CD8-positive, alpha-beta memory T cell (primary cell): ENCODE data around the gene VRK2. TPM values are rescaled to one million over a fixed set of nuclear protein-coding genes. Genes with fewer than 3 reads are reported as not detected.

Experiments used
- CTCF ChIA-PET: fragments of 350-600 bp; sonication (Branson Sonifier 250); formaldehyde crosslinking; loops from one replicate; lab custom pipeline; 2021; ENCODE audit warnings: antibody characterized with exemption; lab: Charles Lee
- POLR2A ChIA-PET: fragments of 350-600 bp; sonication (Branson Sonifier 250); formaldehyde crosslinking; loops from one replicate; lab custom pipeline; 2021; ENCODE audit warnings: antibody characterized with exemption; lab: Charles Lee
- DNase-seq, 5 donors: peaks; one replicate each; pipeline versions ENCODE4 v3.0.0 to v3.0.0-alpha.2; 2020 to 2022; ENCODE audit warnings: mixed read lengths in 1 of 5
- H3K27ac ChIP-seq: one replicate; pipeline ENCODE4 v1.7.0; 2013; ENCODE audit warnings: low read depth, mild to moderate bottlenecking, low read length, moderate library complexity
- H3K27me3 ChIP-seq: 2 replicates; pipeline ENCODE4 v1.7.0; 2013; ENCODE audit warnings: low read length, mild to moderate bottlenecking; ENCODE audit not compliant: insufficient read depth, poor library complexity, severe bottlenecking
- H3K36me3 ChIP-seq: 2 replicates; pipeline ENCODE4 v1.7.0; 2013; ENCODE audit warnings: mild to moderate bottlenecking, low read length, moderate library complexity; ENCODE audit not compliant: insufficient read depth
- H3K4me1 ChIP-seq: 2 replicates; pipeline ENCODE4 v1.7.0; 2013; ENCODE audit warnings: mild to moderate bottlenecking, low read length, moderate library complexity; ENCODE audit not compliant: insufficient read depth
- H3K4me3 ChIP-seq: 2 replicates; pipeline ENCODE4 v1.7.0; 2013; ENCODE audit warnings: mild to moderate bottlenecking, low read length
- H3K9me3 ChIP-seq: 2 replicates; pipeline ENCODE4 v1.7.0; 2013; ENCODE audit warnings: mild to moderate bottlenecking, low read length
- H3K27ac Mint-ChIP-seq, 8 donors: one replicate each; pipeline ENCODE4 v1.8.0; 2020 to 2021; ENCODE audit warnings: mixed read lengths in 8 of 8, mild to moderate bottlenecking in 6 of 8, inconsistent platforms in 3 of 8, moderate library complexity in 3 of 8
- H3K27me3 Mint-ChIP-seq, 2 donors: one replicate each; pipeline ENCODE4 v1.8.0; 2020 to 2021; ENCODE audit warnings: mixed read lengths in 2 of 2, mild to moderate bottlenecking in 1 of 2, moderate library complexity in 1 of 2
- H3K36me3 Mint-ChIP-seq, 3 donors: one replicate each; pipeline ENCODE4 v1.8.0; 2020 to 2021; ENCODE audit warnings: mixed read lengths in 3 of 3, inconsistent platforms in 1 of 3, mild to moderate bottlenecking in 1 of 3
- H3K4me1 Mint-ChIP-seq, 3 donors: one replicate each; pipeline ENCODE4 v1.8.0; 2020 to 2021; ENCODE audit warnings: mixed read lengths in 3 of 3, inconsistent platforms in 1 of 3, mild to moderate bottlenecking in 1 of 3
- H3K4me3 Mint-ChIP-seq, 7 donors: one replicate each; pipeline ENCODE4 v1.8.0; 2020 to 2021; ENCODE audit warnings: mixed read lengths in 7 of 7, mild to moderate bottlenecking in 6 of 7, moderate library complexity in 4 of 7, inconsistent platforms in 2 of 7
- H3K9me3 Mint-ChIP-seq, 5 donors: one replicate each; pipeline ENCODE4 v1.8.0; 2020 to 2022; ENCODE audit warnings: mixed read lengths in 5 of 5, mild to moderate bottlenecking in 3 of 5, moderate library complexity in 2 of 5, inconsistent platforms in 1 of 5
- polyA plus RNA-seq: library from polyadenylated mRNA; unstranded; fragments of 300-500 nt; fragmentation: Illumina TruSeq; gene quantifications from one replicate; pipeline ENCODE4 v1.2.3, GENCODE V29; 2021
- total RNA-seq, 2 experiments: library from RNA; stranded (reverse); gene quantifications; one replicate each; pipeline ENCODE4 v1.2.3, GENCODE V29; 2021

Gene VRK2
- 10 to 100 TPM; 27.6 to 30.4 TPM for total RNA-seq
- polyA plus RNA-seq, result 21.8 TPM

GRCh38 chr2:58046585-58047372 lies at the start of gene VRK2:
VRK2 (plus strand) TSS chr2:58046806; CDS start chr2:58048832, 2,026 bp downstream.
- Histone ChIP-seq H3K9me3 (no peaks in the 10 kb centered on the region), H3K36me3 (no peaks in the 10 kb centered on the region), H3K27me3 (no peaks in the 10 kb centered on the region), H3K4me3 (peak within 1 kb of the TSS; percentile 80), H3K27ac (peak within 1 kb of the TSS; percentile 88), H3K4me1 (peaks cover 29% of the 10 kb centered on the region)
- H3K9me3 Mint-ChIP-seq, result no peaks in the 10 kb centered on the region
- H3K4me3 Mint-ChIP-seq, result peak within 1 kb of the TSS; percentile 88 to 99 (median 92)
- H3K36me3 Mint-ChIP-seq, result peaks cover 0 to 16% (median 0%) of the 10 kb centered on the region in 3 donors
- DNase-seq, result peak; percentile 73 to 89 (median 85)
- no peaks in the 10 kb centered on the region for H3K27me3 Mint-ChIP-seq
- ChIA-PET POLR2A (interaction anchor here (0.9 to 1.1 kb wide), 2 partner anchors 135 to 194 kb away, joined by 3 read pairs; partner anchors contain the start of gene FANCL), CTCF (interaction anchor here (1.3 to 1.4 kb wide), 2 partner anchors 11 to 22 kb away, joined by 3 read pairs; no protein-coding TSS in a partner anchor)
- H3K4me1 Mint-ChIP-seq, result peaks cover 42 to 60% (median 59%) of the 10 kb centered on the region in 3 donors
- peak within 1 kb of the TSS; percentile 93 to 99 (median 96) for H3K27ac Mint-ChIP-seq

GRCh38 chr2:58006256-58006951 lies 40.2 kb upstream of the VRK2 start:
- Histone ChIP-seq H3K36me3 (no peaks in the 10 kb centered on the region), H3K4me3 (no peak overlapping the region), H3K9me3 (no peaks in the 10 kb centered on the region), H3K27ac (no peak overlapping the region), H3K4me1 (no peaks in the 10 kb centered on the region), H3K27me3 (no peaks in the 10 kb centered on the region)
- ChIA-PET CTCF (no interaction called here), POLR2A (no interaction called here)
- DNase-seq, result no peak
- Mint-ChIP-seq H3K4me1 (peaks cover 0 to 3% (median 0%) of the 10 kb centered on the region in 3 donors), H3K4me3 (no peak overlapping the region), H3K36me3 (peaks cover 0 to 4% (median 0%) of the 10 kb centered on the region in 3 donors), H3K9me3 (no peaks in the 10 kb centered on the region), H3K27ac (no peak overlapping the region), H3K27me3 (peaks cover 0 to 4% of the 10 kb centered on the region in 2 donors)

GRCh38 chr2:58006952-58007284 lies 39.7 kb upstream of the VRK2 start:
- ChIA-PET POLR2A (no interaction called here), CTCF (no interaction called here)
- Histone ChIP-seq H3K36me3 (no peaks in the 10 kb centered on the region), H3K4me1 (no peaks in the 10 kb centered on the region), H3K27ac (no peak overlapping the region), H3K9me3 (no peaks in the 10 kb centered on the region), H3K4me3 (no peak overlapping the region), H3K27me3 (no peaks in the 10 kb centered on the region)
- Mint-ChIP-seq H3K27ac (no peak overlapping the region), H3K36me3 (peaks cover 0 to 4% (median 0%) of the 10 kb centered on the region in 3 donors), H3K4me3 (no peak overlapping the region), H3K4me1 (peaks cover 0 to 3% (median 0%) of the 10 kb centered on the region in 3 donors), H3K27me3 (peaks cover 0 to 4% of the 10 kb centered on the region in 2 donors), H3K9me3 (no peaks in the 10 kb centered on the region)
- DNase-seq, result no peak

GRCh38 chr2:58010599-58010998 lies 36.0 kb upstream of the VRK2 start:
- no peaks in the 10 kb centered on the region for H3K9me3 Mint-ChIP-seq
- H3K27ac Mint-ChIP-seq, result no peak overlapping the region
- peaks cover 0 to 4% of the 10 kb centered on the region in 2 donors for H3K27me3 Mint-ChIP-seq
- no peak overlapping the region for H3K4me3 Mint-ChIP-seq
- no peaks in the 10 kb centered on the region for H3K36me3 ChIP-seq
- POLR2A ChIA-PET, result no interaction called here
- H3K4me1 Mint-ChIP-seq, result peaks cover 0 to 3% (median 0%) of the 10 kb centered on the region in 3 donors
- H3K36me3 Mint-ChIP-seq, result peaks cover 0 to 7% (median 0%) of the 10 kb centered on the region in 3 donors
- no peaks in the 10 kb centered on the region for H3K9me3 ChIP-seq
- no peaks in the 10 kb centered on the region for H3K27me3 ChIP-seq
- DNase-seq, result no peak
- H3K4me3 ChIP-seq, result no peak overlapping the region
- H3K4me1 ChIP-seq, result no peaks in the 10 kb centered on the region
- no peak overlapping the region for H3K27ac ChIP-seq
- CTCF ChIA-PET, result no interaction called here

- ChIA-PET POLR2A (no interaction called here), CTCF (no interaction called here)
- peaks cover 0 to 19% (median 2%) of the 10 kb centered on the region in 3 donors for H3K36me3 Mint-ChIP-seq
- Histone ChIP-seq H3K4me1 (peaks cover 9% of the 10 kb centered on the region), H3K36me3 (no peaks in the 10 kb centered on the region), H3K27me3 (no peaks in the 10 kb centered on the region), H3K4me3 (no peak overlapping the region), H3K9me3 (no peaks in the 10 kb centered on the region), H3K27ac (no peak overlapping the region)
- peaks cover 2 to 8% (median 4%) of the 10 kb centered on the region in 5 donors for H3K9me3 Mint-ChIP-seq
- H3K4me1 Mint-ChIP-seq, result peaks cover 8 to 14% (median 12%) of the 10 kb centered on the region in 3 donors
- DNase-seq, result no peak
- H3K27me3 Mint-ChIP-seq, result no peaks in the 10 kb centered on the region
- H3K4me3 Mint-ChIP-seq, result no peak overlapping the region
- no peak overlapping the region for H3K27ac Mint-ChIP-seq
These were observed 27.4 kb upstream of the VRK2 start for GRCh38 chr2:58019229-58019628.

GRCh38 chr2:58025150-58025933 lies 21.3 kb upstream of the VRK2 start:
- Histone ChIP-seq H3K4me1 (peaks cover 9% of the 10 kb centered on the region), H3K36me3 (no peaks in the 10 kb centered on the region), H3K4me3 (no peak overlapping the region), H3K27me3 (no peaks in the 10 kb centered on the region), H3K9me3 (no peaks in the 10 kb centered on the region), H3K27ac (no peak overlapping the region)
- no peak for DNase-seq
- Mint-ChIP-seq H3K27me3 (no peaks in the 10 kb centered on the region), H3K27ac (no peak overlapping the region), H3K36me3 (peaks cover 0 to 7% (median 2%) of the 10 kb centered on the region in 3 donors), H3K9me3 (no peaks in the 10 kb centered on the region), H3K4me1 (peaks cover 8 to 18% (median 12%) of the 10 kb centered on the region in 3 donors), H3K4me3 (no peak overlapping the region)
- ChIA-PET CTCF (interaction anchor here (1.2 kb wide), 1 partner anchor 21 kb away, joined by 3 read pairs; the partner anchor contains the start of gene VRK2), POLR2A (no interaction called here)

GRCh38 chr2:58027029-58027428 lies 19.6 kb upstream of the VRK2 start:
- DNase-seq, result no peak
- Mint-ChIP-seq H3K27ac (no peak overlapping the region), H3K27me3 (no peaks in the 10 kb centered on the region), H3K4me1 (peaks cover 8 to 18% (median 12%) of the 10 kb centered on the region in 3 donors), H3K4me3 (no peak overlapping the region), H3K36me3 (peaks cover 0 to 10% (median 2%) of the 10 kb centered on the region in 3 donors), H3K9me3 (no peaks in the 10 kb centered on the region)
- no peak overlapping the region for H3K4me3 ChIP-seq
- no peak overlapping the region for H3K27ac ChIP-seq
- CTCF ChIA-PET, result no interaction called here
- POLR2A ChIA-PET, result no interaction called here
- peaks cover 9% of the 10 kb centered on the region for H3K4me1 ChIP-seq
- H3K27me3 ChIP-seq, result no peaks in the 10 kb centered on the region
- no peaks in the 10 kb centered on the region for H3K9me3 ChIP-seq
- no peaks in the 10 kb centered on the region for H3K36me3 ChIP-seq
